ENCODE data around the gene ADAMTS3.

Gene ADAMTS3

GRCh38 chr4:72286910-72287309 lies 282.1 kb downstream of the ADAMTS3 start:
- DNase-seq (ENCODE audit: low spot score): no peak

GRCh38 chr4:72286185-72286584 lies 282.8 kb downstream of the ADAMTS3 start:
- DNase-seq (ENCODE audit: low spot score): no peak

- DNase-seq (ENCODE audit: low spot score): no peak
These were observed 285.7 kb downstream of the ADAMTS3 start for GRCh38 chr4:72283357-72283756.

- no peak for DNase-seq (ENCODE audit: low spot score)
These were observed 288.8 kb downstream of the ADAMTS3 start for GRCh38 chr4:72280252-72280651.

GRCh38 chr4:72275381-72275780 lies 293.6 kb downstream of the ADAMTS3 start:
- DNase-seq (ENCODE audit: low spot score): no peak

GRCh38 chr4:72274251-72274650 lies 294.8 kb downstream of the ADAMTS3 start:
- no peak for DNase-seq (ENCODE audit: low spot score)

- no peak for DNase-seq (ENCODE audit: low spot score)
These were observed 313.8 kb downstream of the ADAMTS3 start for GRCh38 chr4:72255269-72255668.

- no peak for DNase-seq (ENCODE audit: low spot score)
These were observed 325.4 kb downstream of the ADAMTS3 start for GRCh38 chr4:72243641-72244040.

- DNase-seq (ENCODE audit: low spot score): no peak
These were observed 329.4 kb downstream of the ADAMTS3 start for GRCh38 chr4:72239487-72240116.

Measured in iPS-NIHi11 (cell line).